Stimulated activated CD8-positive, alpha-beta memory T cell treated with anti-CD3 and anti-CD28 coated beads, Interleukin-15, amount 100 ng/mL, for 1 hour (primary cell): Measurements from ENCODE around the gene ZBED3.
A peak's percentile ranks its signal among the peaks of the same experiment; 100 is the strongest.

ENCODE experiments used
- DNase-seq: peaks from one replicate; pipeline ENCODE4 v3.0.0-alpha.2; 2020; ENCODE audit warnings: low read depth

Gene ZBED3

DNA sequence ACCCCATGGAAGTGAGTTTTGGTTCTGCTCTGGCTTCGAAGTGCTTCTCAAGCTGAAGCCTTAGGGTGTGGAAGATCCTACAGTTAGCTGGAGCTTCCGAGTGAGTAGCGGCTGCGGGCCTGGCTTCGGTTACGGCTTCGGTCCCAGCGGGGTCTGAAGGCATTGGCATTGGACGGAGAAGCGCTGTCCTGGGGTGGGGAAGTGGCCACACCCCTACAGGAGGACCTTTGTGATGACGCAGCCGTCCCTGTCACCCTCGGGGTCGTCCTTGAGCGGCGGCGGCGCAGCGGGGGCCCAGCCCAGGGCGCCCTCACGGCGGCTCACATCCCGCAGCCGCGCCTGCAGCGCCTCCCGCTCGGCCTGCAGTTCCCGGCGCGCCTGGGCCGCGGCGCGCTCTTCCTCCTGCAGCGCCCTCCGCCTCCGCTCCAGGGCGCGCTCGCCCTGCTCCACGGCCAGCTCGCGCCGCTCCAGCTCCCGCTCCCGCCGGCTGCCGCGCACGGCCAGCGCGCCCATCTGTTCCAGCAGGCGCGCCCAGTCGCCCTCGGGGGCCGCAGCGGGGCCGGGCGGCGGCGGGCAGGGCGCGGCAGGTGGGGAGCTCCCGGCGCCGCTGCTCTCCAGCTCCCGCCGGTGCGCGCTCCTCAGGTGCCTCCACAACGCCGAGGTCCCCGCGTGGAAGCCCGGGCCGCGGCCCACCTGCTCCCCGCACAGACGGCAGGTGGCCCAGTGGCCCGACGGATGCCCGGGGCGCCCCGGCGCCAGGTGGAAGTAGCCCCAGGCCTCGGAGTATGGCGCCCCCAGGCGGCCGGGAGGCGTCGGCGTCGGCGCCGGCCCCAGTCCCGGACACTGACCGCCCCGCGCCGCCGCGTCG is 9.9 kb downstream of the ZBED3 start:
- DNase-seq, result no peak

DNA sequence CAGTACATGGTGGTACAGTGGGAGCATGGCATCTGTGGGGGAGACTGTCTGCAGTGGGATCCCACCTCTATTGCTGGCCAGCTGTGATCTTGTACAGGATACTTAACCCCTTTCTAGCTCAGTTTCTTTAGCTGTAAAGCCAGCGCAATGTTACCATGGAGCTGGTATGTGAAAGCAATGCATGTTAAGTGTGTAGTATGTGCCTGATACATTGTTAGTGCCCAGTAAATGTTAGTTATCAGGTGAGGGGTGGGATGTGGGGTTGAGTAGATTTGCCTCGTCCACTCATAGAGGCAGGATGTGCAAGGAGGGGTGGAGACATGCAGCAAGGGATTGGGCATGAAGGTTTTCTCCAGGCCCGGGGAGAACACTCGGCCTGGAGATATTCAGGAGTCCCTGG is 12.3 kb downstream of the ZBED3 start:
- DNase-seq, result no peak

DNA sequence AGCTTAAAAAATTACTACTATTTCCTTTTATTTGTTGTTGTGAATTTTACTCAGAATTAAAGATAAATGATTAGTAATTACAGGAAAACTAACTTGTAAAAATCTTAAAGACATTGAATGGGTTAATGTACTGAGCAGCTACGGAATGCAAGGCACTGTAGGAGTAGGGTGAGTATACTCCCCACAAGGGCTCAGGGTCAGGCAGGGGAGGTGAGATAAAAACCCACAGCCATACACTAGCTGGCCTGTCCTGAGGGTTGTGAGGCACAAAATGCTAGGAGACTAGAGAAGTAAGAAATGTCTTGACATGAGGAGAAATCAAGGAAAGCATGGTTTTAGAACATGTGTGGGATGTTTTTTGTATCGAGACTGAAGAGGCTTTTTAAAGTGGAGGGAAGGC is 13.4 kb downstream of the ZBED3 start:
- no peak for DNase-seq

DNA sequence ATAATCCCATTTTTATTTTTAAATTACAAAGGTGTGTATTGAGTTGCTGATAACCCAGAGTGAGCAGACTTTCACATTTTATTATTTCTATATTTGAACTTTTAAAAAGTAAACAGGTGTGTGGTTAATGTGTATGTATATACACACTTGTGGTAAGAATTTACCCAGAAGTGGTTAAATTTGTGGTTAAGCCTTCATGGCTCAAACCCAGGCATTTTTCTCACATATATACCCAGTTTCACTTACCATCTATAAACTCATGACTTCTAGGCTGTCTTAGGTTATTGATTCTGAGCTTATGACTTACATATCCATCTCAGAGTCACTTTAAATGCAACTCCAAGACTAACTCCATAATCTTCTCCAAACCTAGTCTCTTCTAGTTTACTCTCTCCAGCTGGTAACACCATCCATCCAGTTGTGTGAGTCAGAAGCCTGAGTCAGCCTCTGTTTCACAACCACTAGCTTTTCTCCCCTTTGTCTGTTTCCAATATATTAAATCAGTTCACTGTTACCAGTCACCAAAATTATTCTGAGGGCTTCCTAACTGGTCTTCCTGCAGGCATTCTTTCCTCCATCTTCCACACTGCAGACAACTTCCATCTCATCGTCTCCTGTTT is 20.2 kb downstream of the ZBED3 start:
- DNase-seq, result no peak

DNA sequence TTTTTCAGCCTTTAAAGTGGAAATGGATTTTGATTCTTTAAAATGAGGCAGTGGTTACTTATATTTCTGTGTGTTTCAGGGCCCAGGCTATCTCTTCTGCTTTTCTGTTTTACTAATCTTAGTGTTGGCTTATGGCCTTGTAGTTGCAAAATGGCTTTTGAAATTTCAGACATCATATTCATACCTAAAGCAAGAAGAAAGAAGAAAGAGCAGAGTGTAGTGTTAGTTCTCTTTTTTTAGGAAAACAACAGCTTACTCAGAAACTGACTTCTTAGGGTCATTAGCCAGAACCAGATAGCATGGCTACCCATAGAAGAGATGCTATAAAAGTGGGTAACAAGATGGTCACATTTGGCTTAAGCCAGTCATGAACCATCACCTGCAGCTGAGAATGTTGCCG is 20.9 kb downstream of the ZBED3 start:
- DNase-seq, result no peak

DNA sequence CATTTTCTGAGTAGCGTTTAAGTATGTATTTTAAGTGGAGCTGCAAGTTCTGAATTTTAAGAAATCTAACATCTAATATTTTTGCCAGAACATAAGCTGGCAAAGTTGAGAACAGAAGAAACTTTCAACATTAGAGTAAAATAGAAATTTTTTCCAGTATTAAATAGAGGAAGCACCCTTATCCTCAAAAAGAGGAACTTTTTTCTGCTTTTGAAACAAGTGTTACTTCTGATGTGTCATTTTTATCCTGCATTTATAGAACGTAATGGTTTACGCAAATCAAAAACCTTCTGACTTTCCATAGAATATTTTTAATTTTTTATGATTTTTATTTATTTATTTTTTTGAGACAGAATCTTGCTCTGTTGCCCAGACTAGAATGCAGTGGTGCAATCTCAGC is 21.8 kb downstream of the ZBED3 start:
- DNase-seq, result no peak

DNA sequence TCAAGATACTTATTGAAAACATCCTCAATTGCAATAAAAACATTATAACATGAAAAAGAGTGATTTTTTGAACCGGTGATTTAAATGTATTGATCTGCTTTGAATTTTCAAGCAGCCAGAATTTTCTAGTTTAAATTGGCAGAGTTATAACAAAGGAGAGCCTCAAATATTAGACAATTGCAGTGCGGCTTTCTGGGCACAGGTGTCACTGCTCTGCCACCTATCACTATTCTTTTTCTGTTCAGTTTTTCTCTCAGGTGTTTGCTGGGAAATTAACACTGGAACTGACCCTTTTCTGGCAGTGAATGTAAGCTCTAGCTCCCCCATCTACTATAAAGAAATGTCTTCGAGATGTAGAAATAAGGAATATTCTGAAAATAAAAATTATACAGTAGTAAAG is 23.0 kb downstream of the ZBED3 start:
- DNase-seq, result no peak

DNA sequence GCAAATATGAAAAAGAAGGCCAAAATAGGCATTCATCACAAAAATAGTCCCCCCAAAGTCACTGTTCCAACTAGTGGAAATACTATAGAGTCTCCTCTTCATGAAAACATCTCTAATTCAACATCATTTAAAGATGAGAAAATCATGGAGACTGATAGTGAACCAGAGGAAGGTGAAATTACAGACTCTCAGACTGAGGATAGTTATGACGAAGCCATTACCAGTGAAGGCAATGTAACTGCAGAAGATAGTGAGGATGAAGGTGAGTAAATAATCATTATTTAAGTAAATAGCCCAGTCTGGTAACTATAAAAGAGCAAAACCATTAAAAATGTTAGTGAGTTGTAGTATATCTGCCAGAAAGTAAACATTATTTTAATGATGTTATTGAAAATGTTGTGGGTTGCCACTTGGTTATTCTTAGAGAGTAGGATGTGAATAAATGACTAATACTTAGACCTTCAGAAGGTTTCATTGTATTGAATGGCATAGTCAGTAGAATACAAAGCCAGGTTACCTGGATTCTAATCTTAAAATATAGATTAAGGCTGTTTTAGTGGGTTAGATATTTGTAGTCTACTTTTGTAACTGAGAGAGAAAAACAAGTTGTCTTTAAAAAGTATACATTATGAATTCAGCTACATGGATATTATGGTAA is 40.5 kb downstream of the ZBED3 start:
- no peak for DNase-seq

DNA sequence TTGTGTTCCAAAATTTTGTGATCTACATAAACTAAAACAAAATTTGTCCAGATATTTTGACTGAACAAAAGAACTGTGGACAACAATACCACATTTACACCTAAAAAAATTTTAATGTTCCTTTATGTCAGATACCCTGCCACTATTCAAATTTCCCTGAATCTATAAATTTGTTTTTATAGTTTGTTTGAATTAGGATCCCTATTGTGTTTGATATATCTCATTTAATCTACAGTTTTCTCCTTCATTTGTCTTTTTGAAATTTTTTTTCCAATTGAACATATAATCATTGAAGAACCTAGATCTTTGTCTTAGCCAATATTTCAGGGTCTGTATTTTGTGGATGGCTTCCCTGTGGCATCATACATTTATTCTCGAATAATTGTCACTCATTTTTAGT is 51.1 kb downstream of the ZBED3 start:
- DNase-seq, result no peak

DNA sequence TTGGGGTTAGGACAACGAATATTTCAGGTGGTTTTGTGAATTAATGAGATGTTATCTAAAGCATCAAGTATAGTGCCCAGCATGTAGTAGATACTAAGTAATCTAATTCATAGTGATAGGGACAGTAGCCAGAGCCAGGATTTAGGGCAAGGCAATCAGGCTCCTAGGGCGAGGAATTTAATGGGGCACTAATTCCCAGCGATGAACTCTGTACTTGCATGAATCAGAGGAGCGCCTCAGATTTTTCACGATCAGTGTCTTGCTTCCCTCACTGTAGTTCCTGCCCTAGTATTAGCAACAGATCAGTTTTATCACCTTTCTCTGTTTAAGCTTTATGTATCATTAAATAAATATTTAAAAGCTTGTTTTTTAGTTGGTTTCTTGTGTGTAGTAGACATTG is 53.7 kb downstream of the ZBED3 start:
- no peak for DNase-seq

DNA sequence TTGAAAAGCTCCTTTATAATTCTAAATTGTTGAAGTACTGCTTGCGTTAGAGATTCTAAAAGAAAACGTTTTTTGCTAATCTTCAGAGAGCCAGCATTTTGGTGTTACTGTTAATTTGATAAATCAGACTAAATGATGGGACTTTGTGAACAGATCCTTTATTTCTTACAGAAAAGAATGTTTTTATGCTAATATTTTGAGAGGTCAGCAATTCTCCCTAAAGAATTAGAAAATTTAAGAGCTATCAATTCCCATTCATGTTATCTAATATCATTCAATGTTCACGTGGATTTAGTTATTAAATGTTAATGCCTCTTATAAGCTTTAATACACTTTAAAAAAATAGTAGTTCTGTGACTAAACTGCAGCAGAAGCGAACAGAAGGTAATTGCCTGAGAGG is 54.5 kb downstream of the ZBED3 start:
- DNase-seq, result no peak

DNA sequence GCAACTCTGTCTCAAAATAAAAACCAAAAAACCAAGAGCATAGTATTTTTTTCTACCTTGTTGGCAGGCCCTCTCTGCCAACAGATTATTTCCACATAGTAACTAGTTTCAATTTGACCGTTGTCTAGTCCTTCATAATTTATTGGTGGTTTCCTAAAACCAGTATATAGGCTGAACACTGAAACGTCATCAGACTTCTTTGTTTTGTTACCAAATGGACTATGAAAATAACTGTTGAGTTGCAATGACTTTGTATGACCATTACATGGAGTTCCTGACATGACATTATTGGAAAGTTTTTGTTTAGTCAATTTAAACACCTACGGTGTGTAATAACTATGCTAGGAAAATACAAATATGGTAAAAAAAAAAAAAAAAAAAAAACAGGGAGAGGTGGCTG is 55.2 kb downstream of the ZBED3 start:
- no peak for DNase-seq

DNA sequence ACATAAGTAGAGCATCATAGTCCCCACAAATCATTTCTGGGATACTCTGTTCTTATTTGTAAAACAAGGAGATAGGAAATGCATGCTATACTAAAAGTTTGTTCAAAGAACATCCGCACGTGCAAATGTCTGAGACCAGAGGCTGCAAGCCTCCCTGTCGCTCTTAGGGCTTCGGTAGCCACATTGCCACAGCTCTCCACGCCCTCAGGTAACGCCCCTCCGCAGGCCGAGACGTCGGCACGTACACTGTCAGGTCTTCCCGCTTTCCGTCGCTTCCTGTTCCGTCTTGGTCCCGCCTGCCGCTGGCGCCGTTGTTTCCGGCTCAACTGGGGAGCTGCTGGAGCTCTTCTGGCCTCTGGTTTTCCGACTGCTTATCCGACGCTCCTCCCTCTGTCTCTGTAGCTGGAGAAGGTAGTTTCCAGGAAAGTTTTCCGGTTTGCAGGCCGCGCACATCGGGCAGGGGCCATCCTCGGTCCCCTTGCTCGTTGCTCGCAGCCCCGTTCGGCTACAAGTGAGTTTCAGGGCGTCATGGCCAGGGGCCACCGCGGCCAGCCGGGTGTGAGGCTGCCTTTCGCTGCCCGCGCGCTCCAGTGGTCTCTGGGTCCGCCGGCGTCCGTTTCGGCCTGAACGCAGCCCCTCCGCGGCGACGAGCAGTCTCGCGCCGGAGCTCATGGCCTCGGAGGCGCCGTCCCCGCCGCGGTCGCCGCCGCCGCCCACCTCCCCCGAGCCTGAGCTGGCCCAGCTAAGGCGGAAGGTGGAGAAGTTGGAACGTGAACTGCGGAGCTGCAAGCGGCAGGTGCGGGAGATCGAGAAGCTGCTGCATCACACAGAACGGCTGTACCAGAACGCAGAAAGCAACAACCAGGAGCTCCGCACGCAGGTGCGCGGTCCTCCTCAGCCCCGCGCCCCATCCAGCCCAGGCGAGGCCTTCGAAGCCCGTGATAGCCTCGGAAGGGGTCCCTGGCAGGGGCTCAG is 56.7 kb downstream of the ZBED3 start, which contains the start of gene AGGF1:
TSS of gene AGGF1 (plus strand) at position 308 of the 975 bp plus-strand sequence. CDS start at position 671, 363 bp downstream.
- peak; percentile 71 for DNase-seq

DNA sequence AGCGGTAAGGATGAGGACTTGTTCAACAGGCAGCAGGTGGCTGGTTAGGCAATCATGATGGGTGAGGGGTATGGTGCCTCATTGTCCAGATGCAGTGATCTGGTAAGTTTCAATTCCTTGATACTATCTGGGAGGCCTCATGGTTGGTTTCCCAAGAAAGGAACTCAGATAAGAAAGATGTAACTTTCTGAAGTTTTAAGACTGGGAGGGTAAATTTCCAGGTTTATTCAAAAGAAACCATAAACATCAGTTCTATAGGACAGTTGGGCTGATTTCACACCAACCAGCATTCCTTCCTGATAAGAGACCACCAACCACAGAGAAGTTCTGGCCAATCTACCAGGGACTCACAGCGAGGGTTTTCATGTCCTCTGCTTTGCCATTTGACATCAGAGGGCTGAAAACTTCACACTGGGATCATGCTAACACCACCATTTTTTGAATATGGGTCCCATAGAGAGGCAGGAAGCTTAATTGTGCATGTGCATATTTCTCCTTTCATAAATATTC is 57.7 kb downstream of the ZBED3 start:
- no peak for DNase-seq

DNA sequence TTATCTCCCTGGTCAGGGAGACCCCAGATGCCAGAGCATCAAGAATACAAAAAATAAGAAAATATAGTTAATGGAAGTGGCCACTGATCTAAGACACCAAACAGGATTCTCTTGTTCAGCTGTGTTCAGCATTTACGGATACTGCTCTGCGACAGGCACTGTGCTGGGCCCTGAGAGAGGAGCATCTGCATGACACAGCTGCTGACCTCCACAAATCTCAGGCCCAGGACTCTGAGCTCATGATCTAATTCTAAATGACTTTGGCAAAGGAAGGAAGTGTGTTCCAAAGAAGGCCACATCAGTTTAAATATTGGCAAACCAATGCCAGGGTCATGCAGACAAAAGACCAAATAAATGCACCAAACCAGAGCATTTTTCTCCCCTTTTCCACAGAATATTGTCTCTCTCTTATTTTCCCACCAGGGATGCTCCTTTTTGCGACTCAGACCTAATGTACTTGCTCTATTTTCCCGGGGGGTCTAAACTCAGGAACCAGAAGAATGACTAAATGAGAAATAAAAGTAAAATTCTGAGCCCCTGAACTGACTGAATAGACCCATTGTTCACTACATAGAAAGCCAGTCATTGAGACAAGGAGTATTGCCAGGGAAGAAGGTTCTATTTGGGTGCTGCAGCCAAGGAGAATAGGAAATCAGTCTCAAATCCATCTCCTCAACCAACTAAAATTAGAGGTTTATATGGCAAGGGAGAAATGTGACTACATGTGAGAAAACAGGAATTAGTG is 58.3 kb downstream of the ZBED3 start:
- no peak for DNase-seq

DNA sequence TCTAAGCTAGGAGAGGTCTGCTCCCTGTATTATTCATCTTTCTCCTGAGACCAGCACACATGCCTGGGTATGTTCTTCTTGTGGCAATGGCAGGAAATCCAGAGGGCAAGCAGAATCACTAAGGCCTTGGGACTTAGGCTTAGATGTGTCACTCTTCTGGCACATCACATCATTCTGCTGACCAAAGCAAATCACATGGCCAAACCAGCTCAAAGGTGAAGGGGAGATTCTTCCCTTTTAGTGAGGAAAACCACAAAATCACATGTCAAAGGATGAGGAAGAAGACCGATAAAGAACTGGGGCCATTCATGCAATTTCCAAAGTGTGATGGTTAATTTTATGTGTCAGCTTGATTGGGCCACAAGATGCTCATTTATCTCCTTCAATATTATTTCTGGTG is 62.6 kb downstream of the ZBED3 start:
- no peak for DNase-seq

DNA sequence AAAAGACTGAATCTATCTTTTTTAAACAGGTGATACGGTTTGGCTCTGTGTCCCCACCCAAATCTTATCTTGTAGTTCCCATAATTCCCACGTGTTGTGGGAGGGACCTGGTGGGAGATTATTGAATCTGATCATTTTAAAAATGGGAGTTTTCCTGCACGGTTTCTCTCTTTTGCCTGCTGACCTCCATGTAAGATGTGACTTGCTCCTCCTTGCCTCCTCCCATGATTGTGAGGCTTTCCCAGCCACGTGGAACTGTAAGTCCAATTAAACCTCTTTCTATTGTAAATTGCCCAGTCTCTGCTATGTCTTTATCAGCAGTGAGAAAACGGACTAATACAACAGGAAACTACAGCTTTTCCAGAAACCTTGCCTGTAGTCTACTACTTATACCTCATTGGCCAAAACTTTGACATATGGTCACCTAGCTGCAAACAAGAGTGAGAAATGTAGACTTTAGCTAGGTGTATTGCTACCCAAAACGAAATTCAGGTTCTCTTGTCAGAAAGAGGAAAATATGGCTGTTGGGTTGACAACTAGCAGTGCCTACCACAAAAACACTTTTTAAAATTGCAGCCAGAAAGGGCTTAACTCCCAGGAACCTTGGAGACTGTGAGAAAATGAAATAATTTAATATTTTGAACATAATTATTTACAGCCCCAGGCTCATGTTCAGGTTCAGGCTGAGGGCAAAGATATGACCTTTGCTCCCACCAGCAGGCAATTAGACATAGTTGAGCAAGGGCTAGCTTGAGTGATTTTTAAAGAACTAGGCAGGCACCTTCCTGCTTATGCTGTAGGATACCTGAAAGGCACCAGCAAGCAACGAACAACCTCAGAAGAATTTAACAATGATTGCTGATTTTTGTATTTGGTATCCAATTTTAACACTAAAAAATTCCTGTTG is 64.3 kb downstream of the ZBED3 start:
- DNase-seq, result no peak
